IPS DF 4.7 (cell line): ENCODE results near the gene CABP1.

Experiments used
- DNase-seq: peaks from one replicate; pipeline ENCODE4 v3.0.0-alpha.2; 2013; ENCODE audit warnings: low spot score; ENCODE audit errors: extremely low read depth

The CABP1 gene

DNA sequence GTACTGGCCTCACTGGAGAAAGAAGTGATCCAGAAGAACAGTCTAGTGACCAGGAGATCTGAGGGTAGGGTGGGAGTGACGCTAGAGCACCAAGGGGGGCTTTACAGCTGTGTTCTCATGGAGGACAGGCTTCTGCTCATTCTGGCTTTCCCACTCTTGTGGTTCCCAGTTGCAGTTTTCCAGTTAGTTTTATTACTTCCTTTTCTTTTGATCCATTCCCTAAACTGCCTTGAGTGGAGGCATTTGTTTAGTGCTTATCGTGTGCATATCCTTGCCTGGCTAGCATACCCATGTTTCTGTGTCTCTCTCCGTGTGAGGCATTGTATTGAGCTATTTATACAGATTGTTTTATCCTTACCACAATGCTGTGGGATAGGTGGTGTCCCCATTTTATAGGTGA is 50.6 kb downstream of the CABP1 start:
- DNase-seq: no peak

DNA sequence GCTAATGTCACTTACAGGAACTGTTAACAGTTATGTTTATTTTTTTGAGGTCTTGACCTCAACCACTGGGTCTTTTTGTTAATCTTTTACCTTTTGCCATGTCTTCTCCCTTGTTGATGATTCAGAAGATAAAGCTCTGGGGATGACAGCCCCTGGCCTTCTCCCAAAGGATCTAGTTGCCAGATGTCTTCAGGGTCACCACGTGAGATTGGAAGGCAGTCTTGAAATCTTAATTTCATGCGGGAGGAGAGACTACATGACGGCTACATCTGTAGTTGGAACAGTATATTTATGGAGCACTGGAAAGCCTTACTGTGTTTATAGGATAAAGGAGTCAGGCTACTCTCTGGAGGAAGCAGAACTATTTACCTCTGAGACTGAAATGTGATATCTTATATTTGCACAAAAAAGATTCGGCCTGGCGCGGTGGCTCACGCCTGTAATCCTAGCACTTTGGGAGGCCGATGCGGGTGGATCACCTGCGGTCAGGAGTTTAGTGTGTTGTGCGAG is 52.2 kb downstream of the CABP1 start:
- no peak for DNase-seq

DNA sequence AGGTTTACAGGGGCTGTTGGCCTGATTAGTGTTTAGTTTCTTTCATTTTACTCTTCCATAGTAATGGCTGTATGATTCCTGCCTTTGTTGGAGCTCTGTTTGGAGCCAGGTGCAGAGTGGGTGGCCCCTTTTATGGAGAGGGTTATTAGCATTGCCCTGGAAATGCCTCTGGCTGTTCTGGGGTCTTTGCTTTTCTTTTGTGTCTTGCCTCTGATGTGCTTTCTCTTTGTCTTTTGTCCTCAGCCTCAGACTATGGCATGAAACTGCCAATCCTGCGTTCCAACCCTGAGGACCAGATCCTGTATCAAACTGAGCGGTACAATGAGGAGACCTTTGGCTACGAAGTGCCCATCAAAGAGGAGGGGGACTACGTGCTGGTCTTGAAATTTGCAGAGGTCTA is 53.4 kb downstream of the CABP1 start:
- DNase-seq: no peak

DNA sequence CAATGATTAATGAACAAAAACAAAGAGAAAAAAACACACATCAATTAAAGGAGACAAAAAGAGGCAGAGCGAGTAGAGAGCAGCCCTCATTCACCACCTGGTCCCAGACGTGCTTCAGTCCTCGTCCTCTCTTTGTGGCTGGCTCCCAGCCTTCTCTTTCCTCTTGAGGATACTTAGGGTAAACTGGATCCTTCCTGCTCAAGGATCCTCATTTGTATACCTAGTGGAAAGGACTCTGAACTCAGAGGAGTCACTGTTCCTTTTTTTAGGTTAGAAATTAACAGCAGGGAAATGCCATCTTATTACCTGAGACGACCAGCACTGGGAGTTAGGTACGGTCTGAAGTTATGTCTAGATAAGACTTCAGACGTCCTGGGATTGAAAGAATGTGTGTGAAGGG is 56.2 kb downstream of the CABP1 start:
- no peak for DNase-seq

DNA sequence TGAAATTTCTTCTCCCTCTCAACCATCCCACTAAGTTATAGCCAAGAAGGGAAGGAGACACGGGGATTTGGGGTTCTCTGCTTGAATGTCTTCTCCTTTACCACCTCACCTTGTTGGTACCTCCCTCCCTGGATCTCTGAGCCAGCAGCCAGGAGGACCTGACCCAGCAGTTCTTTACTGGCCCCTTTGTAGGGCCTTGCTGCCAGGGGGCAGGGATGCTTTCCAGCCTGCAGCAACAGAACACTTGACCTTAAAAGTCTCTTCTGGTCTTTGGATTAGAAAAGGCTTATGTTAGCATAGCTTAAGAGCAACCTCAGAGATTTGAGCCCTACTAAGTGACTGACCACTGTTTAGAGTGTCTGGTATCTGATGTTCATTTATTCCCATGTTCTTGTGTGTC is 56.9 kb downstream of the CABP1 start:
- DNase-seq: no peak

DNA sequence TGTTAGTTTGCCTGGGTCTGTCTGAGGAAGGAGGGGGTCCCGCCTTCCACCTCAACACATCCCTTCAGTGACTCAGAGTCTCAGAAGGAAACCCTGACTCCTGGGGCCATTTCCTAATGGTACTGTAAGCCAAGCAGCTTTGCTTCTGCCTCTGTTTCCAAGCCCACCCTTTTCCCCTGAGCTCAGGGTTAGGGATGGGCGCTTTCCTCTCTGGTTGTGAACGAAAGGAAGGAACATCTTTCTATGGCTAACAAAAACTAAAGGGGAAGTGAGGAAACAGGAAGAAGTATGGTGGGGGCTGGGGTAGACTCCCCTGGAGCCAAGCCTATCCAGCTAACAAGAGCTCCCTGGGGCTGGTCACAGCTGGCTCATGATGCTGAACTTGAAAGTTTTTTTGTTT is 58.2 kb downstream of the CABP1 start:
- DNase-seq: no peak

DNA sequence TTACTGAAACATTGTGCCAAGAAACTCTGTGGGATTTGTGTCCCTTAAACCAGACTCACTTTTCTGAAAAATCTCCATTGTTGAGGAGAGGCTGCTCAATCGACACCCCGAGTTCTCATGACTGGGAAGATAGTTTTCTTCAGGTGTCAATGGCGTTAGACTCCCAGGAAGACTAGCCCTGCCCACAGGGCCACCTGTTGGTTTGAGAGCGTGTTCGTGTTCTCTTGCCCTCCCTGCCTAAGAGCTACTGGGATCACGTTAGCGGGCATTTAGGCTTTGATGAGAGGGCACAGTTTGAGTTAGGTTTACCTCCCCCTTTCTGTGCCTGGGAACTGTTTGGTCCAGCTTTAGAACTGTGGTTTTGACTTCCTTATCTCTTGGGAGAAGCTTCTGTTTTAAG is 59.1 kb downstream of the CABP1 start:
- DNase-seq: no peak

DNA sequence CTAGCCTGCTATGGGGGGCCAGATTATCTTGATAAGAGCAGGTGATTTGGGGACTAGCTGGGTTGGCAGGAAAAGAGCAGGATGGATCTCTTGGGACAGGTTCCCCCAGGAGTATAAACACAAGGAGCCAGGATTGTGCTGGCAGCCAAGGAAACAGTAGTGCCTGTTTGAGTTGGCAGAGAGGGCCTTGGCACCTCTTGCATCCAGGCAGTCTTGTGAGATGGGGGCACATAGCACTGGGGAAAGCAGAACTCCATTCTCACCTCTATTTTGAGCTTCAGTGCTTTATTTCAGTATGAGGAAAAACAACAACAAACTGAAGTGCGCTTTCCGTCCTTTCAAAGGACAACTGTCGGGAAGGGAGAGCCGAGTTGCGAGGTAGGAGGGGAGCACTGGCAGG is 60.5 kb downstream of the CABP1 start:
- DNase-seq: no peak

DNA sequence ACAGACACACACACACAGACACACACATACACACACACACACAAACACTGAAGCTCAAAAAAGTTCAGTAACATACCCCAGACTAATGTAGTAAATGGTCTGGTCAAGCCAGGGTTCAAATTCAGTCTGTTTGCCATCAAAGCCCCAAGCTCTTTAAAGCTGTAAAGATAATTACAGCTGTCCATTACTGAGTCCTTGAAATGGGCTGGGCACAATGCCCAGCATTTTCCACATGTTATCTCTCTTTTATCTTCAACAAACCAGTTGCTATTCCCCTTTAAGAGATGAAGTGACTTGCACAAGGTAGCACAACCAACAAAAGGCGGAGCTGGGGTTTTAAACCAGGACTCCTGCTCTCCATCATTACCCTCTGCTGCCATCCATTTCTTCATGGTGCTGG is 62.2 kb downstream of the CABP1 start:
- DNase-seq: no peak

DNA sequence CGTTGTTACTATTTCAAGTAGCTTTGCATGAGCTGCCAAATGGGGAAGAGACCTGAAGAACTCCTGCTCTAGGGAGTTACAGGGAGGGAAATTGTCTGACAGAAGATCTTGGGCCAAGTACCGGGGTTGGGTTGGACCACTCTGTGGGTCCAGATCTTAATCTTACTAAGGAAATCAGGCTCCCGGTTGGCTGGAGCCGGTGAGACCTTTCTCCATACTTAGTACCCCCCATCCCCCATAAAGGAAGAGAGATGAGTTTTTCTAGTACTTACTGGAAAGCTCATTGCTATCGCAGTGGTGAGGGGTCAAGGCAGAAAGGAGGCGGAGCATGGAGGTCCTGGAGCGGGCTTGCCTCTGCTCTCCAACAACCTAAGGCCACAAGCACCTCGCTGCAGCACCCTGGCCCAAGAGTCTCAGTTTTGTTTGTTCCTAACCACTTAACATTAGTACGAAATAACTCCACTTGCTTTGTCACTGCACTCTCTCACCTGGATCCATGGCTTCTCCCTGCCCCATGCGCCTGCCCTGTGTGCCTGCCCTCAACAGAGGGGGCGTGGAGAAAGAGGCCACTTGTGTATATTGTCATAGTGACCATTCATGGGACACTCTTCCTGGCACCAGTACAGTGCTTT is 63.0 kb downstream of the CABP1 start:
- DNase-seq: no peak

DNA sequence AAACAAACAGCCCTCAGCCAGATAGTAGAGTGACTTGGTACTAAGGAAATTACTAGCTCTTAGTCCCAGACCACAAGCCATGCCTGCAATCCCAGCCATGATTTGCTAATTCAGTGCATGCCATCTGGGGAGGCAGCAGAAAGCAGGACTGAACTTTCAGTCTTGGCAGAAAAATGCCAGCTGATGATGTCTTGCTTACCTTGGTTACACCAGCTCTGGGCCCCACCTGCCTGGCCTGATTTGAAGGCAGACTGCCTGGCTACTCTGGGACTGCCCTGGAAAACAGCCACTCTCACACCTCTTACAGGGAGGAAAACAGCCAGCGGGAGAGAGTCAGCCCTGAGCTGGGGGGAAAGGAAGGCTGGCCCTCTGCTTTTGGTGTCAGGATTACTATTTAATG is 65.2 kb downstream of the CABP1 start:
- DNase-seq: no peak

DNA sequence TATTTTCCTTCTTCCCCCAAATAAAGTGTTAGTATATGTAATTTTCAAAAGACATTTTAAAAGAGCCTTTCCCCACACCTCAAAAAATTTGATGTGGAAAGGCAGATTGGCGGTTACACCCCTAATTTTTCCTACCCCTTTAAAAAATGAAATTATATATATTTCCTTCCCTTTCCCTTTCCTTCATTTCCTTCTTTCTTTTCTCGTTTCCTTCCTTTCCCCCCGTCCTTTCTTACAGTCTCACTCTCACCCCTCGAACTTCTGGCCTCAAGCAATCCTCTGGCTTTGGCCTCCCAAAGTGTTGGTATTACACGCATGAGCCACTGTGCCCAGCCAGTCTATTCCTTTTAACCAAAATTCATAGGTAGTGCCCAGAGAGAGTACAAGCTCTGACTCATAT is 65.6 kb downstream of the CABP1 start:
- no peak for DNase-seq

DNA sequence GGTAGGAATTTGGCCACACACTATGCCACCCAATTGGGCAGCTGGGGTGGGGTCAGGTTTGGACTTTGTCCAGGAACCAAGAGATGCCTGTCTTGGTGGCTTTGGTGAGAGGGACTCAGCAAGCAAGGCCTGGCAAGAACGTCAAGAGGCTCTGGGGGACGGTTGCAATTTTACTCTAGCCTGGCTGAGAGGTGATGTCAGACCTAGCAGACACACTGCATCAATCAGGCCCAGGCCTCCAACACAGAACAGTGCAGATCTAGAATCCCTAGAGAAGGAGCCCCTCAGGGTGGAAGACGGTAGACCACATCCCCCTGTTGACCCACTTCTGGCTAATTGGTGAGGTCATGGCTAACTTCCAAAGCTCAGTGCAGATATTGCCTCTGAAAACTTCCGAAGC is 68.2 kb downstream of the CABP1 start:
- DNase-seq: no peak

DNA sequence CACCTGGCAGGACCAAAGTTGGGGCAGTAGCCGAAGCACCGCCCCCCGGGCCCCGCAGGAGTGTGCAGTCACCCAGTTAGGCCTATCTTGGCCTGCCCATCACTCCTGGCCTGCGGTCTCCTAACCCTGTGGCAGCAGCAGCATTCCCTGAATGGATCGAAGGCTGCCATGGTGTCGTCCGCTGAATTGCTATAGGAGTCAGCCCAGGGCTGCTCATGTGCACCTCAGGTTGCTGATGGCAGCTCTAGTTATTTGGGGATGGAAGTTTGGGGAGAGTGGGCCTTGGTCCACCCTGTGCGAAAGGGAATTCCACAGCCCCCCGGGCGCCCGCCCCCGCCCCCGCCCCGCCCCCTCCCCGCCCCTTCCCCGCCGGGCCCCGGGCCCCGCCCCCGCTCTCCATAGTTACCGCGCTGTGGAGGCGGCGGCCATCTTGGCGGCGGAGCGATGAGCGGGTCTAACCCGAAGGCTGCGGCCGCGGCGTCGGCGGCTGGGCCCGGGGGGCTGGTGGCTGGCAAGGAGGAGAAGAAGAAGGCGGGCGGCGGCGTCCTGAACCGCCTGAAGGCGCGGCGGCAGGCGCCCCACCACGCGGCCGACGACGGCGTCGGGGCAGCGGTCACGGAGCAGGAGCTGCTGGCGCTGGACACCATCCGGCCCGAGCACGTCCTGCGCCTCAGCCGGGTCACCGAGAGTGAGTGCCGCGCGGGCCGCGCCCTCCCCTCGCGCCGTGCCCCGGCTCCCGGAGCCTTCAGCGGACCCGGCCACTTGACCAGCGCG is 69.8 kb downstream of the CABP1 start, which contains the start of gene UNC119B:
UNC119B (plus strand) TSS at position 428 of the 774 bp plus-strand sequence; CDS start at position 445, 17 bp downstream.
- no peak for DNase-seq

DNA sequence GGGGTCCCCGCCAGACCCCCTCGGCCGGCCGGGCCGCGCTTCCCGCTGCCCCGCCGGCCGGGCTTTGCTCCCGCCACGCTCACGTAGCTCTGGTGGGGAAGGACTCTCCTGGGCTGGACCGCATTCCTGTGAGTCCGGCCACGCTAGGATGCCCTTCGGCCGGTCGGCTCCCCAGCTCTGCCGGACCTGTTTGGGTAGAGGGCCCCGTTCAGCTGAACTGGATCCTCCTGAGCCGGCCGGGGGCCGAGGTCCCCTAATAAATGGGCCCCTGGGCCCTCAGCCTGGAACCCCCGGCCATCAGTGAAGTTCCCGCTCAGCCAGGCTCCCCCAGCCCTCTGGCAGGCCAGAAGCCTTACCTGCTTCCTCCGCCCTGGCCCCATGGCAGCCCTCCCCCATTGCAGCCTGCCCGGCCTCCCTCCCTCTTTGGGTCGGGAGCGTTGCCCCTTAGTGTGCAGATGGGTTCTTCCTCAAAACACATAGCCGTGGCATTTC is 70.4 kb downstream of the CABP1 start:
- DNase-seq: no peak

DNA sequence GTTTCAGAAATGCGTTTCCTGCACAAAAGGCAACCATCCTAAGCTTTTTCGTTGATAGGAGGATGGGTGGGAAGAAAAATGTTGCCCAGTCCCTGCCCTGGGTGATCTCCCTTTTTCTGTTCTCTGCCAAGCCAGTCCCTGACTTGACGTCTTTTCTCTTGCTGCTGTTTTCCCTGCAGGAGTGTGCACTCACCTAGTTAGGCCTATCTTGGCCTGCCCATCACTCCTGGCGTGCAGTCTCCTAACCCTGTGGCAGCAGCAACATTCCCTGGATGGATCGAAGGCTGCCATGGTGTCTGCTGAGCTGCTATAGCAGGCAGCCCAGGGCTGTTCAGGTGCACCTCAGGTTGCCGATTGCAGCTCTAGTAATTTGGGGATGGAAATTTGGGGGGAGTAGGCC is 71.0 kb downstream of the CABP1 start:
- no peak for DNase-seq

DNA sequence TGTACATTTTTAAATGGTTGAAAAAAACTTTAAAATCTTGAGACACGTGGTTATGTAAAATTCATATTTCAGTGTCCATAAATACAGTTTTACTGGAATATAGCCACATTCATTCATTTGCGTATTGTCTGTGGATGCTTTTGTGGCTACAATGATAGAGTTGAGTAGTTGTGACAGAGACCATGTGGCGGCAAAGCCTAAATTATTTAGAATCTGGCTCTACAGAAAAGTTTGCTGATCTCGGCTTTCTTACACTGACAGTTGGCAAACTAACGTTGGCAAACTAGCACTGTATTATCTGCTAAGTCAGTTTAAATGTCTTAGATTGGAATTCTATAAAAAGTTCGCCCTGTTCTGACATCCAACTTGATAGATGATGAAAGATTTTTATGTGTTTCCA is 72.2 kb downstream of the CABP1 start:
- DNase-seq: no peak

DNA sequence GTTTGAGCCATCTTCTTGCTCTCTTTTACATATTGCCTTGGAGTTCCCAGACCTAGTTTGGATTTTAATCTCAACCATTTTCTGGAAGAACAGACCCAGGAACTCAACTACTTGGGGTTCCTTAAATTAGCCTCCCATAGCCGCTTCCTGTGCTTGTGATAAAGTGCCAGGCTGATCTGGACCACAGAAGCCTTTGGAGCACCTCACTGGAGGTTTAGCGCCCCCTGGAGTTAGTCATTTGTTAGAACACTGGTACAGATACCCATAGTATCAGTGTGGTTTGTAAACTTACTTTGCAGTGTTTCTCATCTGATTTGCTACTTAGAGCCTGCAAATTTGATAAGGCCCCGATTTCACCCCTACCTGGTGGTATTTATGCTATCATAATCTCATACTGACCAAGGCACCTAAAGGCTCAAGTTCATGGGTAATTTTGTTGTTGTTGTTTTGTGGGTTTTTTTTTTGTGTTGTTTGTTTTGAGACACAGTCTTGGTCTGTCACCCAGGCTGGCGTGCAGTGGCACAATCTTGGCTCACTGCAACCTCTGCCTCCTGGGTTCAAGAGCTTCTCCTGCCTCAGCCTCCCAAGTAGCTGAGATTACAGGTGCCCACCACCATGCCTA is 73.5 kb downstream of the CABP1 start:
- no peak for DNase-seq
